Daoy (cell line): Measurements from ENCODE around the gene F2. TPM values are rescaled to one million over a fixed set of nuclear protein-coding genes. Genes with fewer than 3 reads are reported as not detected.
"Not testable (repeated sequence)": the region's sequence is repeated elsewhere in the genome, so short reads cannot be mapped to it uniquely, and the experiment has no call there.

Experiments used
- DNase-seq: peaks from one replicate; pipeline ENCODE4 v3.0.0-alpha.2; 2015; ENCODE audit warnings: low read depth
- total RNA-seq: library from RNA; depleted of rRNA; stranded (reverse); fragments of >200 nt; shearing (Covaris generic); gene quantifications from 2 replicates; pipeline ENCODE4 v1.2.3, GENCODE V29; 2014

Gene F2
- total RNA-seq, 1 experiment from 2014 or later: not detected

- DNase-seq: not testable (repeated sequence)
These were observed 1.2 kb upstream of the F2 start for GRCh38 chr11:46717825-46718154.

DNA sequence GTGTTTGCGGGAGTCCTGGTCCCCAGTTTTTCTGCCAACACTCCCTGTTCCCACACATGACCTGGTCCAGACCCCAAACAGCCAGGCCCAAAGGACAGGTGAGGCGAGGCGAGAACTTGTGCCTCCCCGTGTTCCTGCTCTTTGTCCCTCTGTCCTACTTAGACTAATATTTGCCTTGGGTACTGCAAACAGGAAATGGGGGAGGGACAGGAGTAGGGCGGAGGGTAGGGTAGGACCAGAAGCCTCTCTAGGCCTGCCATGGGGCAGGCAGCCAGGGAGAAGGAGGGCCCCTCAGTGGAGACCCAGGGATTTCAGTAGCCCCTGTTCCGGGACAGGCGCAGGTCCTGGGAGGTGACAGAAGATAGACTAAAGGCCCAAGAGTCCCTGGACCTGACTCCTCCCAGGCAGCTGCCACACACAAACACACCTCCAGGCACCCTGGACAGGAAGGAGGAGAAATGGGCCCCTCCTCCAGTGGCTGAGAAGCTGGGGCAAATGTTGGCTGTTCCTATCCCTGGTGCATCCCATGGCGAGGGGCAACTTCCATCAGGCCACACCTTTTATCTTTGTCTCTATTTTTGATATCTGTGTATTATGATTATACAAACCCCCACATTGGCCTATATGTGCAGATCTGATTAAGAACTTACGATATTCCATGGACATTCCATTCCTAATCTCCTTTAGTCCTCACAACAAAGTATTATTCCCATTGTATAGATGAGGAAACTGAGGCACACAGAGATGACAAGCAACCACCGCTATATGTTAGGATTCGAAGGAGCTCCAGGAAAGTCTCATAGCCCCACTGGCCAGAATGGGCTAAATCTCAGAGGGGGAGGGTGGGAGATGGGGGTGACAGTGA, 626 bp upstream of the F2 start:
- DNase-seq: peak; percentile 71

DNA sequence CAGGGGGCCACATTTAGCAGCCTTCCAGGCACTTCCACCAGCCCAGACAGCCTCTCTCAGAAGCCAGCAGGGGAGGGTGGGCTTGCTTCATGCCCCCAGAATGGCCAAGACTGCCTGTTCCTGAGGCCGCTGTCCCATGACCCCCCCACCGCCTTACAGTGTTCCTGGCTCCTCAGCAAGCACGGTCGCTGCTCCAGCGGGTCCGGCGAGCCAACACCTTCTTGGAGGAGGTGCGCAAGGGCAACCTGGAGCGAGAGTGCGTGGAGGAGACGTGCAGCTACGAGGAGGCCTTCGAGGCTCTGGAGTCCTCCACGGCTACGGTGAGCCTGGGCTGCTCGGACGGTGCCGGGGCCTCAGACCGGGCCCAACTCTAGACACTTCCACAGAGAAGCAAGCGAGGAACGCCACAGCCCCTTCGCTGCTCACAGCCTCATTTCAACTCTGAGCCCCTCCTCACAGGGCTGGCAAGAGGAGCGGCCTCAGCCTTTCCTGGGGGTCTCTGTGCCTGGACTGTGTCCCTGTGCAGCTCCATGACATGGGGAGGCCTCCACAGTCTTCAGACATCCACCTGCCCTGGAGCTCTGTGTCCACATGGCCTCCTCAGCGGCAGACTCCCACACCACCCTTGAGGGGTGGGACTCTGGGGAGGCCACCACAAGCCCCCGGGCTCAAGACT, 668 bp downstream of the F2 start:
- DNase-seq: no peak

DNA sequence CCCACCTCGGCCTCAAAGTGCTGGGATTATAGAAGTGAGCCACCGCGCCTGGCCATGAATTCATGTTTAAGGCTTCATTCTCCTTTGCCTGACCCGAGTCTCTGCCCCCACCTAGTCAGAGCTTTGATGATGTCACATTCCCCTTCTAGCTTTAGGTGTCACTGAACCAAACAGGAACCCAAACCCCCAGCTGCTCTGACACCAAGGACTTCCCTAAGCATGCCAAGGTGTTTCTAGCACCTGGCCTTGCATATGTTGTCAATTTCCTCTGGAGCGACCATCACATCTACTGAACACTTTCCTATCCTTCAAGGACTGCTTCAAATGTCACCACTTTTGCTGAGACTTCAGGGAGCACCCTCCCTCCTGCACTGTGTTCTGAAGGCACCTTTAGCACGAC, 2.3 kb downstream of the F2 start:
- no peak for DNase-seq

DNA sequence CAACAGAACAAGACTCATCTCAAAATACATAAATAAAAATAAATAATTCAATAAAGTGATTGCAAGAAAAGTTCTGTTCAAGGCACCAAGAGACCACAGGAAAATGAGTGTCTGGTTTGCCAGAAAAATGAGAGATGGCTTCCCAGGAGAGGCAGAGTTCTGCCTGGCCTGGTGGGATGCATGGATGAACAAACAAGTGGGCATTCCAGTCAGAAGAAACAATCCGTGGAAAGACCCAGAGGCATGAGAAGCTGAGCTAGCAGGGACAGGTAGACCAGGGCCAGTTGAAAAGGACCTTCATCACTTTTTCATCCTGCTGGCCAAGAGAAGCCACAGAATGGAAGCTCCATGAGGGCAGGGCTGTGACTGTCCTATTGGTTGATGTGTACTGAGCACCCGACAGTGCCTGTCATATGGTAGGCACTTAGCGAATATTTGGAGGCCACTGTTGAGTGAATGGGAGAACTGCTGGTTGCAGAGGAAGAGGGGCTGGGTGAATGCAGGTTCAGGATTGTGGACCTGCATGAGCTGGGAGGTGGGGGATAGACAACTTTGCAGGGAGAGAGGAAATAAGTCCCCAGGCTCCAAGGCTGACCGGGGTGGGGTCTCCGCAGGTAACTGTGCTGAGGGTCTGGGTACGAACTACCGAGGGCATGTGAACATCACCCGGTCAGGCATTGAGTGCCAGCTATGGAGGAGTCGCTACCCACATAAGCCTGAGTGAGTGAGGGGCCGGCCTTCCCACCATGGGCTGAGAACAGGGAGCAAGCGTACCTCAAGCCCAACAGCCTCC, 3.7 kb downstream of the F2 start:
- no peak for DNase-seq

DNA sequence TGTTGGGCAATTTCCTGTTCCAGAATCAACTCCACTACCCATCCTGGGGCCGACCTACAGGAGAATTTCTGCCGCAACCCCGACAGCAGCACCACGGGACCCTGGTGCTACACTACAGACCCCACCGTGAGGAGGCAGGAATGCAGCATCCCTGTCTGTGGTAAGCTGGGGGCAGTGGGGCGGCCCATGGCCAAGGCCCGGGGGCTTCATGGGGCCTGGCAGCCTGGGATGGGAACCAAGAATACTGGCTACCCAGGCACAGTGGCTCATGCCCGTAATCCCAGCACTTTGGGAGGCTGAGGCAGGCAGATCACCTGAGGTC, 4.3 kb downstream of the F2 start:
- DNase-seq: no peak

DNA sequence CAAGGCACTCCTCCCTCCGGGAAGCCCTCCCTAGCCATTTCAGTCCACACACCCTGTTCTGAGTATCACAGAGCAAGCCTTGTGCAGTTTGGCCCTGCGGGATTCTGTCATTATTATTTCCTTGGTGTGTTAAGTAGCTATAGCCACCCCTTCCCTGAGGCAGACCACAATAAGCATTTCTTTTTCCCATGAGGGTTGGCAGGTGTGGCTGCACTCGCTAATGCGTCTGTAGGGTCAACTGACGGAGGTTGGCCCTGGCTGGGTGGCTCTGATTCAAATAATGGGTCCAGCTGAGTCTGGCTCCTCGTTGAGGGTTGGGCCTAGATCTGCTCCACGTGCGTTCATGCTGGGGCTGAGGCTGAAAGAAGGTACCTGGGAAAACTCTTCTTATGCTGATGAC, 5.1 kb downstream of the F2 start:
- no peak for DNase-seq

DNA sequence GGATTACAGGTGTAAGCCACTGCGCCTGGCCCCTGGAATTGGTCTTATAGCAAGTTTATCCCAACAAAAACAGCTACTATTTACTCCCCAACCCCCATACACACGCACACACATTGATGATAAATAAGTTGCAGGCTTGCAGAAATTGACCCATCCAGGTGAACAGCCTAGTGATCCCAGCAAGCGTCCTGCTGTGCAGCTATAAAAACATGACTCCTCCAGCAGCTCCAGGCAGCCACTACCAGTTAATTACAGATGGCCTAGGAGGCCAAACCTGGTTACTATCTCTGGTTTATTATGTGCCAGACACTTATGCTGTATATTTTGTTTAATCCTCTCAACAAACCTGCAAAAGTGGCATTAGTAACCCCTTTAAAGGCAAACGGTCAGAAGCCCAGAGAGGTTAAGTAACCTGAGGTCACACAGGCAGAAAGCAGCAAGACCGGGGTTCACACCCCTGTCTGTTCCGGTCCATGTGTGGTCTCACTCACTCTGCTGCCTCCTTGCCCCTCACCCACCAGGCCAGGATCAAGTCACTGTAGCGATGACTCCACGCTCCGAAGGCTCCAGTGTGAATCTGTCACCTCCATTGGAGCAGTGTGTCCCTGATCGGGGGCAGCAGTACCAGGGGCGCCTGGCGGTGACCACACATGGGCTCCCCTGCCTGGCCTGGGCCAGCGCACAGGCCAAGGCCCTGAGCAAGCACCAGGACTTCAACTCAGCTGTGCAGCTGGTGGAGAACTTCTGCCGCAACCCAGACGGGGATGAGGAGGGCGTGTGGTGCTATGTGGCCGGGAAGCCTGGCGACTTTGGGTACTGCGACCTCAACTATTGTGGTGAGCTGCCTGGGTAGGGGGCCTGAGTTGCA, 6.6 kb downstream of the F2 start:
- DNase-seq: no peak

- DNase-seq: no peak
These were observed 7.3 kb downstream of the F2 start for GRCh38 chr11:46726206-46726862.

- DNase-seq: no peak
These were observed 9.1 kb downstream of the F2 start for GRCh38 chr11:46727952-46728658.

DNA sequence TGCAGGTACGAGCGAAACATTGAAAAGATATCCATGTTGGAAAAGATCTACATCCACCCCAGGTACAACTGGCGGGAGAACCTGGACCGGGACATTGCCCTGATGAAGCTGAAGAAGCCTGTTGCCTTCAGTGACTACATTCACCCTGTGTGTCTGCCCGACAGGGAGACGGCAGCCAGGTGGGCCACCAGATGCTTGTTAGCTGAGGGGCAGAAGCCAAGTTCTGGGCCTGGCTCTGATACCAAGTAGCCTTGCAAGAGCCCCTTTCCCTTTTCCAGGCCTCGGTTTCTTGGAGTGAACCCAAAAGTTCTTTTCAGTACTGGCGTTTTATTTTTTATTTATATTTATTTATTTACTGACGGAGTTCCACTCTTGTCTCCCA, 9.6 kb downstream of the F2 start:
- no peak for DNase-seq

GRCh38 chr11:46729110-46730027, 10.4 kb downstream of the F2 start:
- no peak for DNase-seq

- DNase-seq: no peak
These were observed 12.5 kb downstream of the F2 start for GRCh38 chr11:46731545-46731944.

- DNase-seq: no peak
These were observed 14.2 kb downstream of the F2 start for GRCh38 chr11:46733234-46733633.

DNA sequence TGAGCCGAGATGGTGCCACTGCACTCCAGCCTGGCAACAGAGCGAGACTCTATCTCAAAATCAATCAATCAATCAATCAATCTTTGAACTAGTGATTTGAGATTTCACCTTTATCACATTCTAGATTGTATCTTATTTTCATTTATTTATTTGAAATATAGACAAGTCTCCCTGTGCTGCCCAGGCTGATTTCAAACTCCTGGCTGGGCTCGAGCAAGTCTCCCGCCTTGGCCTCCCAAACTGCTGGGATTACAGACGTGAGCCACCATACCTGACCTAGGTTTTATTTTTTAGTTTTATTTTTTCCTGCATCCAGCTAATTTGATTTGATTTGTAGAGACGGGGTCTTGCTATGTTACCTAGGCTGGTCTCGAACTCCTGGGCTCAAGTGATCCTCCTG, 17.1 kb downstream of the F2 start:
- no peak for DNase-seq

GRCh38 chr11:46736615-46737014, 17.6 kb downstream of the F2 start:
- no peak for DNase-seq

DNA sequence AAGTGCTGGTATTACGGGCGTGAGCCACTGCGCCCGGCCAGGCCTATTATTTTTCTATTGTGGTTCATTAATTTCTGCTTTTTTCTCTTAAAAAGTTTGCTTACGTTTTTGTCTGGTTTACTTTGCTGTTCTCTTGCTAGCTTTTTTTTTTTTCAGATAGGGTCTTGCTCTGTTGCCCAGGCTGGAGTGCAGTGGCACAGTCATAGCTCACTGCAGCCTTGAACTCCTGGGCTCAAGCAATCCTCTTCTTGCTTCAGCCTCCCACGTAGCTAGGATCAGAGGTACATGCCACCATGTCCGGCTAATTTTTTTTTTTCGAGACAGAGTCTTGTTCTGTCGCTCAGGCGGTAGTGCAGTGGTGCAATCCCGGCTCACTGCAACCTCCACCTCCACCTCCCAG, 18.7 kb downstream of the F2 start:
- no peak for DNase-seq

DNA sequence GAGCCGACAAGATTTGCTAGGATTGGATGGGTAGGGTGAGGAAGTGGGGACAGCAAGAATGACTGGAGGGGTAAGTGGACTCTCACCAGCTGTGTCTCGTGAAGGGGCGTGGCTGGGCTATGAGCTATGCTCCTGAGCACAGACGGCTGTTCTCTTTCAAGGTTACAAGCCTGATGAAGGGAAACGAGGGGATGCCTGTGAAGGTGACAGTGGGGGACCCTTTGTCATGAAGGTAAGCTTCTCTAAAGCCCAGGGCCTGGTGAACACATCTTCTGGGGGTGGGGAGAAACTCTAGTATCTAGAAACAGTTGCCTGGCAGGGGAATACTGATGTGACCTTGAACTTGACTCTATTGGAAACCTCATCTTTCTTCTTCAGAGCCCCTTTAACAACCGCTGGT, 19.9 kb downstream of the F2 start:
- no peak for DNase-seq

GRCh38 chr11:46741600-46742484, 22.8 kb downstream of the F2 start:
- DNase-seq: no peak
